Measurements from ENCODE around the gene SVBP.
"Not testable (repeated sequence)": the region's sequence is repeated elsewhere in the genome, so short reads cannot be mapped to it uniquely, and the experiment has no call there.

SVBP gene

DNA sequence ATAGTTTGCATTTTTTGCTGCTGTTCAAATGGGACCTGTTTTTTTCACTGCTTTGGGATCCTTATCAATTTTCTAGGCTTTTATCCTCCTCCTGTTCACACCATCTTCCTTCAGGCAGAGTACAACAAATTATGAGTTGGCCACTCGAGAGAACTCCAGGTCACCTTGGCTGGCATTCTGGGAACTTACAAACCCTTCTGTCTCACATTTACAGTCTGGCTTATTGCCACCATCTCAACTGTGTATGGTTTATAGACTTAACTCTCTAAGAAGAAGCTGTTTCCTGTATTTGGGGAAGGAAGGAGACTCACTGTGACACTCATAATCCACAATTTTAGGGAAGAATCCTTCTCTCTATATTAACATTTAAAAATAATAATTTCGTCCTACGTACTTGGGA is 23.8 kb upstream of the SVBP start:
- DNase-seq, result no peak

- no peak for DNase-seq
Measured at GRCh38 chr1:42838482-42839190, 21.4 kb upstream of the SVBP start.

GRCh38 chr1:42837709-42838108 is 20.5 kb upstream of the SVBP start:
- DNase-seq, result no peak

DNA sequence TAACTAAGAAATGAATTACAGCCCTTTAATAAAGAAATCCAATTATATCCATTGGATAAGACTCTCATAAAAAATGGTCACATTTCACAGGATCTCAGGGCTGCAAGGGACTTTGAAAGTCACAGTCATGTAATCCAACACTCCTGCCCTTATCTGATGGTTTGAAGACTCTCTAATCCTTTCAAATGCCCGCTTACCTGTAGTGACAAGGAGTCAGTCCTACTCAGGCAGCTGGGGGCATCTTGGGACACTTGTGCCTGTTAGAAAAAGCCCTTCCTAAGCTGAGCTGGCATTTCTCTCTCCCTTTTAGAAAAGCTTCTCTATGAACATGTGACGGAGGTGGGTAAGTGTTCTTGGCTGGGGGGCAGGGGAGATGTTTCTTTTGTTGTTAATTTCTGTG is 18.2 kb upstream of the SVBP start:
- no peak for DNase-seq

DNA sequence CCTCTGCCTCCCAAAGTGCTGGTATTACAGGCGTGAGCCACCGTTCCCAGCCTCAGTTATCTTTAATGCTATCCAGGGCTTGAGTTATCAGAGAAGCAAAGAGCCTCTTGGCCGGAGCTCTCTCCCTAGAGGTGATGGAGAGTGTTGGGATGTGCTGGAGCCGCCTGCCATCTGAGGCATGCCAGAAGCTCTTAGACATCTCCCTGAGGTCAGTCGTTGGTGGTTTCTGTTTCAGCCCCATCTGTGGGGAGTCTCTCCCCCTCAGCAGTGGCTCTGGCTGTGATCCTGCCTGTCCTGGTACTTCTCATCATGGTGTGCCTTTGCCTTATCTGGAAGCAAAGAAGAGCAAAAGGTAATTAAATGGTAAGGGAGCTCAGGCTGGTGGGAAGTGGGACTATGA is 17.6 kb upstream of the SVBP start:
- no peak for DNase-seq

GRCh38 chr1:42833981-42834380 is 16.8 kb upstream of the SVBP start:
- DNase-seq, result no peak

- no peak for DNase-seq
Measured at GRCh38 chr1:42832641-42833240, 15.5 kb upstream of the SVBP start.

DNA sequence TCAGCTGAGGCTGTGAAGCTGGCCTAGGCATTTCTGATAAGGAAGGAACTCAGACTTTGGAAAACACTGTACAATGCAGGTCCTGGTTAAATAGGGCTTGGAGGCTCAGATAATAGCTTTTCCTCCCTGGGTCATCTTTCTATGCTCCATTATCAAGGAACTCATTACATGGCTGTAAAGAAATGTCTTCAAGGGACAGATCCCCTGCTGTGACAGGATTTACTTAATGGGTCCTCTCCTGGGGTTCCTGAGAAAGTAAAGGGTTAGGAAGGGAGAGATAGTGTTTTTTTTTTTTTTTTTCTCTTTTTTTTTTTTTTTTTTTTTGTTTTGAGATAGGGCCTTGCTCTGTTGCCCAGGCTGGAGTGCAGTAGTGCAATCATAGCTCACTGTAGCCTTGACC is 14.1 kb upstream of the SVBP start:
- no peak for DNase-seq

DNA sequence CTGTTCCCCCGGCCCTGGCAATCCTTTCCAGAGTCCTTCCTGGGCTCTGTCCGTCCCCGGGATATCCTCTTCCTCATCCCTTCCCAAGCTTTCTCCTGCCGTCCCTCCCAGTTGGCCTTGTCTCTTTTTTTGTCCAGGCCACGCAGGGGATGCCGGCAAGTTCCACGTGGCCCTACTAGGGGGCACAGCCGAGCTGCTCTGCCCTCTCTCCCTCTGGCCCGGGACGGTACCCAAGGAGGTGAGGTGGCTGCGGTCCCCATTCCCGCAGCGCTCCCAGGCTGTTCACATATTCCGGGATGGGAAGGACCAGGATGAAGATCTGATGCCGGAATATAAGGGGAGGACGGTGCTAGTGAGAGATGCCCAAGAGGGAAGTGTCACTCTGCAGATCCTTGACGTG is 13.4 kb upstream of the SVBP start:
- no peak for DNase-seq

- no peak for DNase-seq
Measured at GRCh38 chr1:42825036-42825851, 8.0 kb upstream of the SVBP start.

GRCh38 chr1:42824481-42825035 is 7.4 kb upstream of the SVBP start:
- DNase-seq, result no peak

- no peak for DNase-seq
Measured at GRCh38 chr1:42822800-42823392, 5.7 kb upstream of the SVBP start.

DNA sequence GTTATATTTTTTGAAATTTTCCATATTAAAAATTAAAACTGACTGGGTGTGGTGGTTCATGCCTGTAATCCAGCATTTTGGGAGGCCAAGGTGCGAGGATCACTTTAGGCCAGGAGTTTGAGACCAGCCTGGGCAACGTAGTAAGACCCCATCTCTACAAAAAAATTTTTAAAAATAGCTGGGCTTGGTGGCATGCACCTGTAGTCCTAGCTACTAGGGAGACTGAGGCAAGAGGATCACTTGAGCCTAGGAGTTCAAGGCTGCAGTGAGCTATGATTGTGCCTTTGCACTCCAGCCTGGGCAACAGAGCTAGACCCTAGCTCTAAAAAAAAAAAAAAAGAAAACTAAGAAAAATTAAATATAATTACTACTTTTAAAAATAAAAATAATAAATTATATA is 4.5 kb upstream of the SVBP start:
- DNase-seq, result no peak

DNA sequence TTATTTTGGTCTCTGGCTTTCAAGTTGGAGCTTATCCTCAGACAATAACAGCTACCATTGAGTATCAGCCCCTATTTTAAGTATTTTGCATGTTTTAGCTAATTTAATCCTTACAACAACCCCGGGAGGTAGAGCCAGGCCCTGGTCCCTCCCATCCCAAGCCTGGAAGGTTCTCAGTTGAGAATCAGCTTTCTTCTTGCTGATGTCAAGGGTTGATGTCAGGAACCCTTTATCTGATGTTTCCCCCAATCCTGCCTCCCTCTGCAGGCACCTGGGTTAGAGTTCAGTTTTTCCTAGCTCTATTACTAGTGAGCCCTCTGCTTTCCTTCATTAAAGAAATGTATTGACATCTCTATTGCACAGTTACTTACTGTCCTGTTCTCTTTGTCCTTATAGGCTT is 3.6 kb upstream of the SVBP start:
- no peak for DNase-seq

- no peak for DNase-seq
Measured at GRCh38 chr1:42817976-42818375, 779 bp upstream of the SVBP start.

DNA sequence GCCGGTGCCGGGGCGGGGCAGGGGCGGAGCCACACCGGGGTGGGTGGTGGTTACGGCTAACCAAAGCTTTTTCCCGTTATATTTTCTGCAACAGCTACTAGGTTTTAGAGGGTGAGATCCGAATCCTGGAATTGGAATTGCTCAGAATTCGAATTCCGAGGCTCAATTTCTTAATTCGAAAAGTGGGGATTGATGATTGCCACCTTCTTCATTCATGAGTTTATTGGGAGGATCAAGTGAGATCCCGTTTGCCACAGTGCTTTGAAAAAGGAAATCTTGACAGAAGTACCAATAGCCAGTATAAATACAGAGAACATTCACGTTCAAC is 207 bp upstream of the SVBP start:
- no peak for DNase-seq

GRCh38 chr1:42815941-42816584 is 1.1 kb downstream of the SVBP start:
- no peak for DNase-seq

DNA sequence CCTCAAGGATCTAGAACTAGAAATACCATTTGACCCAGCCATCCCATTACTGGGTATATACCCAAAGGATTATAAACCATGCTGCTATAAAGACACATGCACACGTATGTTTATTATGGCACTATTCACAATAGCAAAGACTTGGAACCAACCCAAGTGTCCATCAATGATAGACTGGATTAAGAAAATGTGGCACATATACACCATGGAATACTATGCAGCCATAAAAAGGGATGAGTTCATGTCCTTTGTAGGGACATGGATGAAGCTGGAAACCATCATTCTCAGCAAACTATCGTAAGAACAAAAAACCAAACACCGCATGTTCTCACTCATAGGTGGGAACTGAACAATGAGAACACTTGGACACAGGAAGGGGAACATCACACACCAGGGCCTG is 2.4 kb downstream of the SVBP start:
- DNase-seq, result not testable (repeated sequence)

DNA sequence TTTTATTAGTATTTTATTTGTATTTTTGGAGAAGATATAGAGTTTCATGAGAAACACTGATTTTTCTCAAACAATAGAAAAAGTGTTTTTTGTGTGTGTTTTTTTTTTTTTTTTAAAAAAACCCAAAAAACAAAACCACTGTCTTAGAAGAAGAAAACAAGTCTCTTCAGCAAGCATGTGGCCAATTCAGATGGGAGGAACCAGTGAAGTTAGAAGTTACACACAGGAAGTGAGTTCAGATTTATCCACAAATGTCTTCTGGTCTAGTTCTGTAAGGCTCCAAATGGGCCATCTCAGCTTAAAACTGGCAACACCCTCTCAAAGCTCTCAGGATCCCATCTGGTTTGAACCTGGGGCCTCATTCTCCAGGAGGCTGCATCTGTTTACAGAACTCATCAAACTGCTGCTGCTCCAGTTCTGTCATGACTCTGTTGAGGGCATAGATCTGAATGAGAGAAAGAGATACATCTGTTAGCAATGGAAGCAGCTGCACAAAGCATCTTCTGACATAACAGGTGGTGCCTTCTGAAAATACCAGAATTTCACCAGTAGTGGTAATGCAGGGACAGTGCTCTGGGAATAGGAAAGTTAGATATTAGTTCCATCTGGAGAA is 10.0 kb downstream of the SVBP start:
- no peak for DNase-seq

- no peak for DNase-seq
Measured at GRCh38 chr1:42806593-42806992, 10.6 kb downstream of the SVBP start.

DNA sequence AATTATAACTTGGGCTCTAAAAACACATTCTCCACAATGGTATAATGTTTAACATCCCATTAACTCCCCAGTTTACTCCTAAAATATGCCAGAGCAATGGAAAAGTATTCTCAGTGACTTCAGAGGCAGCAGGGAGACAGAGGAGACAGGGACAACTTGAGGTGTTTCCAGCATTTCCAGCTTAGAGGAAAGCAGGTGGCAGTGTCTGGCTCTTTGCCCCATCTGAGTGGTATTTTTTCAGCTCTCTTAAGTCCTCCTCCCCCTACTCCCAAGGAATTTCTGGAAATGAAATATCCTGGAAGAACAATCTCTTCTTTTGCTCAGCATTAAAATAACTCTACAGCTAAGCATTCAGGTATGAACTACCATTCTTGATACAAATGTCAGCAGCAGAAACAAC is 11.0 kb downstream of the SVBP start:
- DNase-seq, result no peak

- no peak for DNase-seq
Measured at GRCh38 chr1:42801832-42802473, 15.2 kb downstream of the SVBP start.
